Nephron progenitor cell (in vitro differentiated cells): ENCODE measurements around the gene CTNNA2.

Source experiments
- DNase-seq: peaks from one replicate; pipeline ENCODE4 v3.0.0; 2021
- H3K27ac Mint-ChIP-seq: 2 replicates; pipeline ENCODE4 v1.8.0; 2021; ENCODE audit warnings: mild to moderate bottlenecking, moderate library complexity, mixed read lengths
- H3K27me3 Mint-ChIP-seq: 2 replicates; pipeline ENCODE4 v1.8.0; 2021; ENCODE audit warnings: mild to moderate bottlenecking, low read depth, mixed read lengths; ENCODE audit not compliant: poor library complexity
- H3K36me3 Mint-ChIP-seq: 2 replicates; pipeline ENCODE4 v1.8.0; 2021; ENCODE audit warnings: low read depth, mixed read lengths
- H3K4me1 Mint-ChIP-seq: 2 replicates; pipeline ENCODE4 v1.8.0; 2021; ENCODE audit warnings: mixed read lengths
- H3K4me3 Mint-ChIP-seq: 2 replicates; pipeline ENCODE4 v1.8.0; 2021; ENCODE audit warnings: mild to moderate bottlenecking, moderate library complexity, mixed read lengths
- H3K9me3 Mint-ChIP-seq: 2 replicates; pipeline ENCODE4 v1.8.0; 2021; ENCODE audit warnings: mild to moderate bottlenecking, moderate library complexity, mixed read lengths
- CTCF ChIP-seq: fragments of 200-600 bp; sonication (generic); IDR thresholded peaks from 2 replicates; pipeline ENCODE4 v1.5.0; 2021; ENCODE audit warnings: antibody characterized with exemption

CTNNA2 gene

GRCh38 chr2:80396276-80396675 is 883.4 kb downstream of the CTNNA2 start:
- Mint-ChIP-seq H3K27me3 (no peaks in the 10 kb centered on the region), H3K27ac (no peak overlapping the region), H3K4me1 (no peaks in the 10 kb centered on the region), H3K36me3 (peaks cover 13% of the 10 kb centered on the region), H3K4me3 (no peak overlapping the region), H3K9me3 (peaks cover 14% of the 10 kb centered on the region)
- DNase-seq: no peak
- no peak for TF ChIP-seq CTCF

- Mint-ChIP-seq H3K4me3 (no peak overlapping the region), H3K9me3 (peaks cover 25% of the 10 kb centered on the region), H3K36me3 (peaks cover 3% of the 10 kb centered on the region), H3K27me3 (no peaks in the 10 kb centered on the region), H3K4me1 (no peaks in the 10 kb centered on the region), H3K27ac (no peak overlapping the region)
- no peak for TF ChIP-seq CTCF
- no peak for DNase-seq
These were observed 890.2 kb downstream of the CTNNA2 start for GRCh38 chr2:80403081-80403480.

- H3K27me3 Mint-ChIP-seq: no peaks in the 10 kb centered on the region
- DNase-seq: no peak
- H3K36me3 Mint-ChIP-seq: no peaks in the 10 kb centered on the region
- no peak for TF ChIP-seq CTCF
- no peaks in the 10 kb centered on the region for H3K4me1 Mint-ChIP-seq
- no peak overlapping the region for H3K27ac Mint-ChIP-seq
- H3K4me3 Mint-ChIP-seq: no peak overlapping the region
- H3K9me3 Mint-ChIP-seq: peaks cover 18% of the 10 kb centered on the region
These were observed 894.5 kb downstream of the CTNNA2 start for GRCh38 chr2:80407377-80407776.

- Mint-ChIP-seq H3K36me3 (peaks cover 10% of the 10 kb centered on the region), H3K4me3 (no peak overlapping the region), H3K27me3 (no peaks in the 10 kb centered on the region), H3K4me1 (no peaks in the 10 kb centered on the region), H3K27ac (no peak overlapping the region), H3K9me3 (peaks cover 35% of the 10 kb centered on the region)
- no peak for TF ChIP-seq CTCF
- no peak for DNase-seq
These were observed 897.5 kb downstream of the CTNNA2 start for GRCh38 chr2:80410346-80410745.

- no peaks in the 10 kb centered on the region for H3K4me1 Mint-ChIP-seq
- DNase-seq: no peak
These were observed 900.3 kb downstream of the CTNNA2 start for GRCh38 chr2:80413136-80413535.

More at GRCh38 chr2:80413136-80413535, 900.3 kb downstream of the CTNNA2 start:
- peaks cover 11% of the 10 kb centered on the region for H3K36me3 Mint-ChIP-seq
- H3K27ac Mint-ChIP-seq: no peak overlapping the region
- H3K4me3 Mint-ChIP-seq: no peak overlapping the region
- H3K27me3 Mint-ChIP-seq: no peaks in the 10 kb centered on the region
- H3K9me3 Mint-ChIP-seq: peaks cover 42% of the 10 kb centered on the region
- no peak for TF ChIP-seq CTCF
